NCI-H510A treated with DMSO at 0.1 percent for 48 hours (cell line): ENCODE results near the gene NBAS.
A peak's percentile ranks its signal among the peaks of the same experiment; 100 is the strongest.
"Not testable (repeated sequence)": the region's sequence is repeated elsewhere in the genome, so short reads cannot be mapped to it uniquely, and the experiment has no call there.

Source experiments
- DNase-seq: peaks from one replicate; lab custom pipeline; 2025; lab: John Stamatoyannopoulos, UW

NBAS gene

GRCh38 chr2:15262792-15263191 lies 298.3 kb downstream of the NBAS start:
- DNase-seq = no peak

GRCh38 chr2:15260835-15261234 lies 300.3 kb downstream of the NBAS start:
- no peak for DNase-seq

GRCh38 chr2:15260196-15260595 lies 300.9 kb downstream of the NBAS start:
- DNase-seq = no peak

GRCh38 chr2:15259356-15259756 lies 301.8 kb downstream of the NBAS start:
- DNase-seq = peak; percentile 32

- DNase-seq = not testable (repeated sequence)
Measured at GRCh38 chr2:15258385-15258784, 302.7 kb downstream of the NBAS start.

- DNase-seq = no peak
Measured at GRCh38 chr2:15253835-15254286, 307.3 kb downstream of the NBAS start.

- DNase-seq = no peak
Measured at GRCh38 chr2:15253247-15253646, 307.9 kb downstream of the NBAS start.

- DNase-seq = no peak
Measured at GRCh38 chr2:15251753-15252152, 309.4 kb downstream of the NBAS start.

GRCh38 chr2:15250946-15251345 lies 310.2 kb downstream of the NBAS start:
- not testable (repeated sequence) for DNase-seq

GRCh38 chr2:15246870-15247269 lies 314.3 kb downstream of the NBAS start:
- DNase-seq = no peak

- DNase-seq = peak; percentile 68
Measured at GRCh38 chr2:15243762-15244161, 317.4 kb downstream of the NBAS start.

- peak; percentile 9 for DNase-seq
Measured at GRCh38 chr2:15242936-15243461, 318.1 kb downstream of the NBAS start.

GRCh38 chr2:15241929-15242328 lies 319.2 kb downstream of the NBAS start:
- no peak for DNase-seq

GRCh38 chr2:15241201-15241600 lies 319.9 kb downstream of the NBAS start:
- no peak for DNase-seq

- no peak for DNase-seq
Measured at GRCh38 chr2:15238028-15238427, 323.1 kb downstream of the NBAS start.

- DNase-seq = no peak
Measured at GRCh38 chr2:15230599-15231192, 330.4 kb downstream of the NBAS start.

GRCh38 chr2:15226661-15227060 lies 334.5 kb downstream of the NBAS start:
- no peak for DNase-seq

GRCh38 chr2:15225131-15225530 lies 336.0 kb downstream of the NBAS start:
- DNase-seq = no peak

- DNase-seq = no peak
Measured at GRCh38 chr2:15224641-15225040, 336.5 kb downstream of the NBAS start.

- DNase-seq = no peak
Measured at GRCh38 chr2:15223887-15224286, 337.2 kb downstream of the NBAS start.

GRCh38 chr2:15222856-15223255 lies 338.3 kb downstream of the NBAS start:
- no peak for DNase-seq

GRCh38 chr2:15220603-15221002 lies 340.5 kb downstream of the NBAS start:
- no peak for DNase-seq

GRCh38 chr2:15218423-15219086 lies 342.6 kb downstream of the NBAS start:
- DNase-seq = no peak

GRCh38 chr2:15212249-15212648 lies 348.9 kb downstream of the NBAS start:
- DNase-seq = no peak
